Measurements from ENCODE around the gene CTR9.

CTR9 gene

DNA sequence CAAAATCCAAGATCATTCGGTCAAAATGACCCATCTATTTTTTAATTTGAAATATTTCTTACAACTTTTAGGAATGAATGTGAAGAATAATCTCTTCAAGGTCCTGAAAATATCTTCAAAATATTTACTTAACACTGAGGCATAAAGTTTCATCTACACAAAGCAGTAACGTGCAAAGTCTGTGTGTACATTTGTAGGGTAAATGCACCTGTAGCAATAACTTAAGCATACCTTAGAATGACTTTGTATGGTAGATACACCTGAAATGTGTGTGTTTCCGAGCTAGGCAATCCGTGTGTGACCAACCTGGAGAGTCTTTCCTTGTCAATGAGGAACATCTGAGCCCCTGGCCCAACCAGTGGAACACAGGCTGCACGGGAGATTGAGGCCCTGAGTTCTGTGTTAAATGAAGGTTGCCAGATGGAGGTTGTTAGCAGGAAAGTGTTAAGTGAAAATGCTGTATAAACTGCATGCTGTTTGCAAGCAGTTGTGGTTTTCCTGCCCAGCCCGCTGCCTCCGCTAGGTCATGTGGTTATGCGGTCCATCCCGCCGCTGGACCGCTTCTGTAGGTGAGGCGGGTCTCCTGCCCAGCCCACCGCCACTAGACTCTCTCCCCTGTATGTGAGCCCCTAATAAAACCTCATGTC lies 7.6 kb upstream of the CTR9 start:
- DNase-seq = peak; percentile 29 to 52

DNA sequence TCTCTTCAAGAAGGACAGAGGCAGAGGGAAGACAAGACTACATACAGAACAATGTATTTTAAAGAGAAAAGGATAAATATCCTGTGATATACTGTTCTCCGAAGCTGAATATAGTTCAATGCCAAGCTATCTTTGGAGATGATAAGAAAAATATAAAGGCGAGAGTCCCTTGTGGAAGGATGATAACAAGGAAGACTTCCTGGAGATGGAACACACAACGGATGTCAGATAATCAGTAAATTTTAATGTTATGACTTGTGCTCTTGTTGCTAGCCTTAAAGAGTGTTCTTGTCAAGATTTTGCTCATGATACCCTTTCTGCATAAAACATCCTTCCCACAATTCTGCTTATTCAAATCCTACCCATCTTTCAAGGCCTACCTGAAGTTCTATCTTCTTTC lies 6.8 kb upstream of the CTR9 start:
- DNase-seq = no peak

DNA sequence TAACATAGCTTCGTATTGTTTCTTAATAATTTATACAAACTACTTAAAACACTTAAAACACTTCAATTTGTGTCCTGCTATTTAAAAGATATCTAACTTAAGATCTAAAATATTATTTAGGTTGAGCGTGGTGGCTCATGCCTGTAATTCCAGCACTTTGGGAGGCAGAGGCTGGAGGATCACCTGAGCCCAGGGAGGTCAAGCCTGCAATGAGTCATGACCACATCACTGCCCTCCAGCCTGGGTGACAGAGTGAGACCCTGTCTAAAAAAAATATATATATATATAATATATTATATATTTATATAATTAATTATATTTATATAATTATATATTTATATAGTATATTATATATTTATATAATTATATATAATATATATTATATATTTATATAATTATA lies 4.2 kb upstream of the CTR9 start:
- no peak for DNase-seq

DNA sequence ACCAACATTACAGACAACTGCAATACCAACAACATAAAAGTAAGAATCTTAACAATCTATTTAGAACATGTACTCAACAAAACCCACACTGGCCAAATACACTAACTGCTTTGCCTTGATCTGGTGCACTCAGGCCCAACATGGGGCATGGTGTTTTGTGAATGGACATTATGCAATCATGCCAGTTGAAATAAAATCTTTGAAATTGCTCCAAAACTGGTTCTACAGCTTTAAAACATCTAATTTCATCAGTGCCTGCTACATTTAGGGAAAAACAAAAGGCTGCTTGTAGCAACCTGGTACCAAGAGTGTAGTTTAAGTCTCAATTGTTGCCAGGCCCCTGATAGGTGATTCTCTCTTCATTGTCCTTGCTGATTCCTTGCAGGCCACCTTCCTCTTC lies 3.3 kb upstream of the CTR9 start:
- DNase-seq = no peak

DNA sequence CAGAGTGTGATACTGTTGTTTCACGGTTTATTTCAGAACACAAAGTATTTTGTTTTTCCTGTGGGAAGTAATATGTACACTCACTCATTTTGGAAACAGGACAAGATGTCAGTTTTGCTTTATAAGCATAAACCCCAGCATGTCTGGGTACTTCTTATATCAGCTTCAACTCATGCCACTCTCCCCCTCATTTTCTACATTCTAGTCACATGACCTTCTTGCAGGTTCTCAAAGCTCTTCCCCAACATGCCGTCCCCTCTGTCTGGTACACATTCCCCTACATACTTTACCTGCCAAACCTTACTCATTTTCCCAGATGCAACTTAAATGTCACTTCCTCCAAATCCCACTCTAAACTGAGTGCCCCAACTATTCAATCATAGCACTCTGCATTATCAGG lies 1.6 kb upstream of the CTR9 start:
- DNase-seq = no peak

DNA sequence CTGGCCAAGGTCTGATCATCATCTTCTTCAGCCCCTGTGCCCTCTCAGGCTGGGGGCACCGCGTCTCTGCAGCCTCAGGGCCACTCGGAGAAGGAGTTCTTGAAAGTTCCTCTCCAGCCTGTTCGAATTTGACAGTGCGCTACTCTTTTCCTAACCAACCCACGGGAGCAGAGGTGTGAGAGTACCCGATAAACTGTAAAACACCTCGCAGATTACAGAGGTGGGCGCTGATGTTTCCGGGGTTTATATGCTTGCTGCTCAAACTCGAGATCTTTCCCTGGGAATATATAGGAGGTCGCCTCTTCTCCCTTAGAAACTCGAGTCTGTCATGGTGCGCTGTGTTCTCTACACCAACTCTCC lies 515 bp downstream of the CTR9 start:
- DNase-seq = no peak

DNA sequence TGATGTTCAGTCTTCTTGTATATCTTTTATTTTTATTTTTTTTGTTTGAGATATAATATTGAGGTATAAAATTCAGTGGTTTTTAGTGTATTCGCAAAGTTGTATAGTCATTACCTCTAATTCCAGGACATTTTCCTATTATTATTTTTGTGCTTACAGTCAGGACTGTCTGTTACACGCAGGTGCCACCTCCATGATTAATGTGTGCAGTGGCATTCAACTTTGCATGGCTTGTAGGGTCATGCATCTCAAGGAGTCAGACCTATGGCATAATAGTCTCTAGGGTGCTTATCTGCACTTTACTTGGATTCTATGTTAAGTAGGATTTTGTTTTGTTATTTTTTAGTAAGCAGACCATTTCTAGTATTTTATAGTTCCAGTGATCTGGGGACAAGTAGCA lies 1.0 kb downstream of the CTR9 start:
- DNase-seq = no peak

DNA sequence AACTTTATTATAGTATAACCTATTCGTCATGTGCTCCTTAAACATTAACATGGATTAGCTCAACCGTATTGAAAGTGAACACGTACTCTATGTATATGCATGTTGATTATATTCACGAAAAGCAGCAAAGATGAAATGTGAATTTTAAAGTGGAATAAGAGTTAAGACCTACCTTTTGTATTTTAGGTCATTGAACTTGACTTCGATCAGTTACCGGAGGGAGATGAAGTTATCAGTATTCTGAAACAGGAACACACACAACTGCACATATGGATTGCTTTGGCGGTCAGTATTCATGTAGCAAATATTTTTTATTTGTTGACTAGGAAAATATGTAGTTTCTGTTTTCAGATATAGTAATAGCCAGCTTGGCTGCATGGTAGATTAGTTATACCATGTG lies 1.4 kb downstream of the CTR9 start:
- DNase-seq = no peak

DNA sequence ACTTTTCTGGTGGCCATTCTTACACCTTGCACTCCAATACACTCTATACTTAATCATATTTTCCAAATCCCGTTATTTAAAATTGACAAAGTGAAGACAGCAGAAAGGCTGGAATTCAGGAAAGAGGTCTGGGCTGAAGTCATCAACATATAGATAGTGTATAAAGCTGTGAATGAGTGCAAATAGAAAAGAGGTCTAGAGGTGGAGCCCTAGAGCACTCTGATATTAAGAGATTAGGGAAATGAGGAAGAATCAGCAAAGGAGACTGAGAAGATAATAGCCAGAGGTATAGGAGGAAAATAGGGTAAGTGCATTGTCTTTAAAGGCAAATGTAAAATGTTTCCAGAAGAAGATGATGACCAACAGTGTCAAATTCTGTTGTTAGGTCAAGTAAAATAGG lies 7.9 kb downstream of the CTR9 start:
- no peak for DNase-seq

DNA sequence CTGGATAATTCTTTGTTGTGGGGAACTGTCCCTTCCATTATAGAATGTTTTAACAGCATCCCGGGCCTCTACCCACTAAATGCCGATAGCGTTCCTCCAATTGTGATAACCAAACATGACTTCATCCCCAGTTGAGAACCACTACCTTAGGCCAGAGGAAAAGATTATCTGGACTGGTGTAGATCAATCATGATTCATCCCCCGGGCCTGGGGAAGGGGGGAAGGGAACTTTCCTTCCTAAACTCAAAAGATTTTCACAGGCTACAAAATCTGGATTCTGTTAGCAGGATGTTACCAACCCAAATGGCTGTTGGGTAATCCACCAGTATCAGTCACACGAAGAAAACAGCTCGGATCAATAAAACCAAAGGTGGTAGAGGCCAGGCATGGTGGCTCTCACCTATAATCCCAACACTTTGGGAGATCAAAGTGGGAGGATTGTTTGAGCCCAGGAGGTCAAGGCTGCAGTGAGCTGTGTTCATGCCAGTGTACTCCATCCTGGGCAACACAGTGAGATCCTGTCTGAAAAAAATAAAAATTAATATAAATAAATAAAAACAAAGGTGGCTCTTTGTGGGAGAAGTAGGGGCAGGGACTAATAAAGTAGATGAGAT lies 10.1 kb downstream of the CTR9 start:
- no peak for DNase-seq

DNA sequence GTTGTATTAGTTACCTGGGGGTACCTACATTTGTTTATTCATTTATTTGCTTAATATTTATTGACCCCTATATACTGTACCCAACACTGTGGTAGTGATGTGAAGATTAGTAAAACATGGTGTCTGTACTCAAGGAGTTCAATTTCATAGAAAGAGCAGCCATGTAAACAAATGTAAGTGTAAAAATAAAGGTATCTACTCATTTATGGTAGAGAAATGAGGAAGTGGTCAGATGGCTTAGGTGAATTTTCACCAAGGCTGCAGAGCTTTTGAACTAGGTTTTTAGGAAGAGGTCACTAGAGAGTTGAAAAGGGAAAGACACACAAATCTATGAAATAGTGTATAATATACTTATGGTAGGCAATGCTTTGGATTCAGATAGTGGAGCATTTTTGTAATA lies 11.1 kb downstream of the CTR9 start:
- no peak for DNase-seq

DNA sequence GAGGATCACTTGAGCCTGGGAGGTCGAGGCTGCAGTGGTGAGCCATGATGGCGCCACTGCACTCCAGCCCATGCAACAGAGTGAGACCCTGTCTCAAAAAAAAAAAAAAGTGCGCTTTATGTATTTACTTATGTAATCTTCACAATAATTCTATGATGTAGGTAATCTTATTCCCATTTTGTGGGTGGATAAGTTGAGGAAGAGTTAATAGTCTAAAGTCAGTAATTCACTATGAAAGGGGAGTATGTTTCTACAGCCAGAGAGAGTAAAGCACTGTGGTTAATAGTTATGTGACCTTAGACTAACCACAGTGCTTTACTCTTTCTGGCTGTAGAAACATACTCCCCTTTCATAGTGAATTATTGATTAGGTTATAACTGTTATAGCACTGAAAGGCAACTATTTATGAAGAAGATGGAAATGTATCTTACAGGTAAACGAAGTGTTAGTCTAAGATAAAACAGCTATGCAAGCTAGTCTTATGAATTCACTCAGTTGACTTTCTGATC lies 11.9 kb downstream of the CTR9 start:
- DNase-seq = no peak

DNA sequence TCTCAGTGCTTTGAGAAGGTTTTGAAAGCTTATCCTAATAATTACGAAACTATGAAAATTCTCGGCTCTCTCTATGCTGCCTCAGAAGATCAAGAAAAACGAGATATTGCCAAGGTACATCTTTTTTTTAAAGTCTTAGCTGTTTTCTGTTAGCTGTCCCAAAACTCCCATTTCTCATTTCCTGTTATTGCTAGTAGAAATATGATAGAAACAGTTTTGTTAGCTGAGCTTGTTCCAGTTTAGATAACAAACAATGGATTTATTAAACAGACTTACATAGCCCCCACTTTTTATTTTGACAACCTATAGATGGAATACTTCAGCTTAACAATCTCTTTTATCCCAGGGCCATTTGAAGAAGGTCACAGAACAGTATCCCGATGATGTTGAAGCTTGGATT lies 12.7 kb downstream of the CTR9 start:
- no peak for DNase-seq

DNA sequence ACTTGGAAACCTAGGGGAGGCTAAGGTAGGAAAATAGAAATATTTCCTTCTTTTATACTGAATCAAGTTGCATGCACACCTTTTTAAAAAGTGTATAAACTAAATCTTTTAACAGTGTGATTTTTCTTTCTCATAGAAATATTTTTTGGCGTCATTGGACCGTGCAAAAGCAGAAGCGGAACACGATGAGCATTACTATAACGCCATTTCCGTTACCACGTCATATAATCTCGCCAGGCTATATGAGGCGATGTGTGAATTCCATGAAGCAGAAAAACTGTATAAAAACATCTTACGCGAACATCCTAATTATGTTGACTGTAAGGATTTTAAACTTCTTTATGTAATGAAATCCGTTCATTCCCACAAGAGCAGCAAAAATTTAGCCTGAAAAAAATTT lies 13.4 kb downstream of the CTR9 start:
- DNase-seq = no peak

DNA sequence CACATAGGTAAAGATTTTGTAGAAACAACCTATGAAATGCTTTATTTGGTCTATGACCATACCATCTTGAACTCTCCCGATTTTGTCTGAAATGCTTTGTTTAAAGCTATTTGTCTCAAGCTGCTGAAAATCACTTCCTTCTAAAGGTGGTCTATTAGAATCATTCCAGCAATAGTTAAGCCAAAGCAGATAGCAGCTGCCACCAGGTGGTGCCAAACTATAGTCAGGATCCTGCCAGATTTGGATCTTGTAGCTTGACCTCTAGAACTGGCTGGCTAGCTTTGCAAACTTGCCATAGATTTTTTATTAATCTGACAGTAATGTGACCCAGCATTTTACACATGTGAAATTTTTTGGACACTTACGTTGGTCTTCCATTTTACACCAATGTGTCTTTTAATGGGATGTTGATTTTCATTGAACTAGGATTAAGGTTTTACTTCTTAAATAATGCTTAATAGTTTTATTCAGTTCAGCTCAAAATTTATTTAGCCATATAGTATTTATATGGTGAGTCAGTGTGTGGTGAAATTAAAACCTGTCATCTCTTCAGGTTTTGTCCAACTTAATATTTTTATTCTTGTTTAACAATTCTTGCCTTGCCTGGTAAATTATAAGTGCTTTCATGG lies 19.7 kb downstream of the CTR9 start:
- peak; percentile 23 to 24 for DNase-seq

DNA sequence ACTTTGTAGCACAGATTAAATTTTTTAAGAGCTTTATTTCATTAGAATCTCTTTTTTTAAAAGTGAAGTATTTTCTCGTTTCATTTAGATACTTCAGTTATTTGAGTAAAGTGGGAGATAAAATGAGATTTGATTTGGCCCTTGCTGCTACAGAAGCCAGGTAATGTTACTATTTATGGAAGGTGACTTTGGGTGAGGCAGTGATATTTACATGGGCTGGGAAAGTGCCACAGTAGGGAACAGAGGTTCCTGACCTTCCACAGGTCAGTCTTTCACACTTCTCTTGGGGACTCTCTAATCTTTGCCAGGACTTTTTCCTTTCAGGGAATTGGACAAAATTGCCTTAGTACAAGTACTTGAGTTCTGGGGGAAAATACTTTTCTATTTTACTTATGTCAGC lies 20.4 kb downstream of the CTR9 start:
- DNase-seq = no peak

DNA sequence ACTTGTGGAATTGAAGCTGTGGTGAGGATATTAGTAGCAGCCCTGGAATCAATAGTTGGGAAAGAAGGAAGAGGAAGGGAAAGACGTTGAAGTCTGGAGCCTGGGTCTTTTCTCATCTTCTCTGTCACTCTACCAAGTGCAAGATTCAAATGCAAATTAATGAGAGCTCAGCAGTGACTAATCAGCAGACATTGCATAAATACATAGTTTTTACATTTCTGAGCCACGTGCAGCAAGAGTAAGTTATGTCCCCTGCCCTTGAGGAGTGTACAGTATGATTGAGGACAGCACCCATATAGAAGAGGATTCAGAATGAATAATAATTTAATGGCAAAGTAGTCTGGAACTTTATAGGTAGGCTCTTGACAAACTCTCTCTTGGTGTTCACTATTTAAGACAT lies 23.8 kb downstream of the CTR9 start:
- DNase-seq = no peak

DNA sequence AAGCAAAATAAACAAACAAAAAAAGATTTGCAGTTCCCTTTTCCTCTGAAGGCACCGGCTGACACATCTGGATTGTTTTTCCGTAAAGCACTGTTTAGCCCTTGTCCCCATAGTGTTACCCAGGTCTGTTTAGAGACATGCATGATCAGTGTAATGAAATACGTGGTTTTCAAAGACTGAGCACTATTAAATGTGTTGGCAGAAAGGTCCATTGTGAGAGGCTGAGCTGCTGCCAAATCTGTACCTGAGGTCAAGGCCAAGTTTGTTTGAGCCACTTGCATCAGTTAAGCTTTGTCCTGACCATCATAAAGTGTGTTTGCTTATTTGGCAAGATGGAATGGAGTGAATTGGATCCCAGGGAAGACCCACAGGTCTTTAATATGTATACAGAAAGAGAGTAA lies 26.3 kb downstream of the CTR9 start:
- no peak for DNase-seq

DNA sequence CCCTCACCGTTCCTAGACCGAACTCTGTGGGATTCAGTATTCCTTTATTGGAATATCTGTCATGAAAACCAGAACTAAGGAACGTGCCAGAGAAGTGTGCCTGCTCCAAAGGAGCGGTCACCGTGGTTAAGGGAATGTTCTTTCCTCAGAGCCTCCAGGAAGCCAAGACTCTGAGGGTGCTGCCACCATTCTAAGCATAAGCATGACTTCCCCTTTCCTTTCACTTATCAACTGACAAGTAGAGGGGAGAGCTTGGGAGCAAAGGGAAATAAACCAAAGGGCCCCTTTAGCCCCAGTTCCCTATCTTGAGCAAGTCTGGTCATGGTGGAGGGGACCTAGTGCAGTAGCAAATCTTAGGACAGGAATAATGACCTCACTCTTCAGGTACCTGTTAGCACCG lies 26.8 kb downstream of the CTR9 start:
- no peak for DNase-seq

DNA sequence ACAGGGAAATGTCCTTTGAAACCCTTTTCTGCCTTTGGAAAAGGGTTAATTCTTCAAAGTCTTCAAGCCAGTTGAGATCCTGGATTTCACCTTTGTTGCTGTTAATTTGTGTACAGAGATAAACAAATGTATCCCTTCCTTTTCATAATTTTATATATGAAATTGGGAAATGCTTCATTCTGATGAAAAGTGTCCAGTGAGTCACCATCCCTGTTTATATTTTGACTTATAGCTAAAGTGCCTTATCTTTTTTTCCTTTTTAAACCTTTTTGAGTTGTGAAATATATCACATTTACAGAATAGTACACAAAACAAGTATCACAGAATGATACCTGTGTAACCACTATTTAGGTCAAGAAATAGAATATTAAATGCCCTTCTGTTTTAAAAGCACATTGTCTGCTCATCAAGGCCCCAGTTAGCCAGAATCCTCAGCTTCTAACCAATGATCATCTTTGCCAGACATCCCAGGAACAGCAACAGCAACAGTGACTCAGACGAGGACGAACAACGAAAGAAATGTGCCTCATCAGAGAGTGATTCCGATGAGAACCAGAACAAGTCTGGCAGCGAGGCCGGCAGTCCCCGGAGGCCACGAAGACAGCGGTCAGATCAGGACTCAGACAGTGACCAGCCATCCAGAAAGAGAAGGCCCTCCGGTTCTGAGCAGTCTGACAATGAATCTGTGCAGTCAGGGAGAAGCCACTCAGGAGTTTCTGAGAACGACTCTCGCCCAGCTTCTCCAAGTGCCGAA lies 27.3 kb downstream of the CTR9 start:
- DNase-seq = no peak

DNA sequence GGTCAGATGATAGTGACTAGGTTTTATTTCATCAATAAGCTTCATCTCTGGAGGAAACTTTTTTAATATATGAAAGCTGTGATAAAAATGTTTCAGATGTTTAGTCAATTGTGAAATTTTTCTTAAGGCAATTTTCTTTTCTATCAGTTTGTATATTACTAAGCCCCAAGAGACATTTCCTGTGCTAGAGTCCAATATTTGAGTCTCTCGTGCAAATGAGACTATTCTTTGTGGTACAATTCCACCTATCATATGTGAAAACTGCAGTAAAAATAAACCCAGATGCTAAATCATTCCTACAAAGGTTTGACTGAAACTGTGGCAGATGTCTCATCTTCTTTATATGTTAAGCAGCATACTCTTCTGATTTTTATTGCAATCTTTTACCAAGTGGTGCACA lies 28.0 kb downstream of the CTR9 start:
- no peak for DNase-seq

DNA sequence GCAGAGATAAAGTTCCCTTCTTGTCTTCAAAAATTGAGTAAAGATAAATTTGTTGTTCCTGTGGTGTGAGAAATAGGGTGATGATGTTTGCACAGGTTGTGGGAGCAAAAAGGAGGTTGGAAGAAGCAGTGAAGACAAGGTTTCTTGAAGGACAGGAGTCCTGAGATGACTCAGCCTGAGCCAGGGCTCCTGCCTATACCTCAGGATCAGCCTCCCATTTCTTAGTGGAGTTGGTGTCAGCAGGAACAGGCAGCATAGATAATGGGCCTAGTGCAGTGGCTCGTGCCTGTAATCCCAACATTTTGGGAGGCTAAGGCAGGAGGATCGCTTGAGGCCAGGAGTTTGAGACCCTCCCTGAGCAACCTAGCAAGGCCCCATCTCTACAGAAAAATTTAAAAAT lies 29.0 kb downstream of the CTR9 start:
- DNase-seq = no peak

DNA sequence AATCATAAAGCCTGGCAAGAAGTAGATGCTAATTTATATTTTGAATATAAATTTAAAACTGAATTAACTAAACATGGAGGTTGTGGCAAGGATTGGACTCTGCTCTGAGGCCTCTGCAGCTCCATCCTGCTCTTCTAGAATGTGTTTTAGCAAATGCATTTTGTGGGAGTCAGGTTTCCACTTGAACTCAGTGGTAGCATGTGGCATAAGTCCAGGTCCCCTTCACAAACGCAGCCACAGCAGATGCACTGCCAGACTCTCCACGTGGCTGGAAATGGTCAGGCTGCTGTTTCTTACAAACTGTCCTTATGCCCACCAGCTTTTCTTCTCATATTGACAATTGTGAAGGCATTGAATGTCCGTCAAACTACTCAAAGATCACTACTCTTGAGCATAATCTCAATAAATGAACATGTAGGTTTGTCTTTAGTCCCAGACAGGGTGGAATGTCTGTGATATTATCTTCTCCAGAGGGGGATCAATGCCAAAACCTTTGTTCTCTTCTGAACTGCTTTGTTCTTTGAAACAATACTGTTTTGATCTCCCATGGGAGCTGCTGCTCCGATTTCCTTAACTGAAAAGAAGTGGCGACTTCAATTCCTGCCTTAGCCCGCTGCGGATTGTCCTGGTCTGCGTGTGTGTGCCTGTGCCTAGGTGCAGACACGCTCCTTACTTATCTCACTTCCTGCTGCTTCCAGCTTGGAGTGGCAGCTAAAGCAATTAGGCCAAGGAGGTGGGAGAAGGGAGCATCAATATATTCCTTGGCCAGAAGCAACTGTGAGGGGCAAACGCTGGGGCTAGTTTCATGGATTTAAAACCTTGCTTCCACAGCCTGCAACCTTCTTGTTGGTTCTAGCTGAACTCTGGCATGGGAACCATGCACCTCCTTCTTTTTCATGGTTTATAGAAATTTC lies 33.4 kb downstream of the CTR9 start:
- no peak for DNase-seq
